Measurements from ENCODE around the gene ATP6V0E1. TPM values are rescaled to one million over a fixed set of nuclear protein-coding genes. Genes with fewer than 3 reads are reported as not detected.

The ATP6V0E1 gene
- total RNA-seq, 1 experiment from 2014 or later = 332 TPM

DNA sequence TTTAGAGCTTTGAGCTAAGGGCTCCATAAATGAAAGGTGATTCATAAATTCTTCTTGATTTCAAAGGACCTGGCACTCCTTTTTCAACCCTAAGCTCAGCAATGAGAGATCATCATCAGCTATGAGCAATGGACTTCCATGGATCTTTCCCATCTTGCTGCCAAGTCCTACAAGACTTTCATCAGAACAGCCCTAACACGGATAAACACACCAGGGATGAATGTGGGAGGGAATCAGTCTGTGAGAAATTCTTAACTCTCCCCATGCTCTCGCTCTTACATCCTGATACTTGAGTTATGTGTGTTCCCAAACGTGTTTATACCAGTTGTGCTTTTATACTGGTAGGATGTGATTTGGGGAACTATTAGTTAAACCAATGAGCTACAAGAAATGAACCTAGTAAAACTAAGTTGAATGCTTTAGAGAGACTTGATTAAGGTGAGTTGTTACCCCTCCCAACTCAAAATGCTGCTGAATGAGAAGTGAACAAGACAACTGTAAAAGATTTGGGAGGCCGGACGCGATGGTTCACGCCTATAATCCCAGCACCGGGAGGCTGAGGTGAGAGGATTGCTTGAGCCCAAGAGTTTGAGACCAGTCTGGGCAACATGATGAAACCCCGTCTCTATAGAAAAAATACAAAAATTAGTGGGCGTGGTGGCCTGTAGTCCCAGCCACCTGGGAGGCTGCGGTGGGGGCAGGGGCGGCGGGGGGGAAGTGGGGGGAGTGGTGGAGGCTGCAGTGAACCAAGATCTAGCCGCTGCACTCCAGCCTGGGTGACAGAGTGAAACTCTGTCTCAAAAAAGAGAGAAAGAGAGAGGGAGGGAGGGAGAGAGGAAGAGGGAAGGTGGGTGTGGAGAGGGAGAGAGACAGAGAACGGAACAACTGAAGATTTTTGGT is 29.5 kb upstream of the ATP6V0E1 start:
- ChIA-PET CTCF (interaction anchor here (0.7 to 1.0 kb wide), 2 partner anchors 23 to 247 kb away, joined by 3 read pairs; no protein-coding TSS in a partner anchor), POLR2A (no interaction called here)
- H3K9me3 ChIP-seq (ENCODE audit: control insufficient read depth, insufficient read depth, low read depth, low read length) = no peaks in the 10 kb centered on the region
- H3K4me1 ChIP-seq (ENCODE audit: control insufficient read depth, insufficient read depth, low read length) = peaks cover 9% of the 10 kb centered on the region; the same call in 1 of the 2 replicates
- no peak overlapping the region for H3K4me3 ChIP-seq (ENCODE audit: low read depth in 2 of 2, low read length in 2 of 2)
- intact Hi-C loops (cut with micrococcal nuclease; ENCODE audit: unreplicated experiment) (loop anchor here (10.0 kb wide), 1 partner anchor 479 kb away; no protein-coding TSS in a partner anchor), in situ Hi-C loops (cut with HindIII; ENCODE audit: low pct_unique_long_range_greater_than_20kb, low sequenced_read_pairs) (no loop called here)
- no peak for ATAC-seq
- H3K27me3 ChIP-seq (ENCODE audit: control insufficient read depth, insufficient read depth, low read length) = no peaks in the 10 kb centered on the region
- H3K36me3 ChIP-seq (ENCODE audit: control insufficient read depth, insufficient read depth, low read length) = no peaks in the 10 kb centered on the region
- BruUV-seq (replicated peaks) = no TSS peak
- no peak for TF ChIP-seq POLR2AphosphoS5 (IDR thresholded peaks at IDR 0.05; ENCODE audit: low read depth, low read length)
- TF ChIP-seq SIN3A (IDR thresholded peaks at IDR 0.05; ENCODE audit: borderline replicate concordance, insufficient read depth, low read depth, low read length) = no peak
- no peak for DNase-seq (ENCODE audit: low read depth, low spot score)
- H3K27ac ChIP-seq (ENCODE audit: low read length) = no peak overlapping the region

DNA sequence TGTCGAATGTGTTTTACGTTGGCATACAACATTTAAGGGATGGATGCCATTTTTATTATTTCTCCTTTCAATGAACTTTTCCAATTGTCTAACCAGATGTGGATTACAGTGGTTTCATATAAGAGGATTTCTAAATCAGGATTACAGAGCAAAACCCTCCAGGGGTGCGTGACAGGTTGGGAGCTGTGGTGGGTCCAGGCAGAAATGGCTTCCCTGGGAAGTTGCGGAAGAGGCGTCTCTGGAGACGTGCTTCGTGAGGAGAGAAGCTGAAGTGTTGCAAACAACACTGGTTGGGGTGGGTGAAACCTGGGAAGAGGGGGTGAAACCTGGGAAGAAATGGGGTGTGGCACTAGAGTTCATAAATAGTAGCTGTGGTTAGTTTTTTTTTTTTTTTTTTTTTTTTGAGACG is 28.8 kb upstream of the ATP6V0E1 start:
- in situ Hi-C loops (cut with HindIII; ENCODE audit: low pct_unique_long_range_greater_than_20kb, low sequenced_read_pairs) = no loop called here
- TF ChIP-seq SIN3A (IDR thresholded peaks at IDR 0.05; ENCODE audit: borderline replicate concordance, insufficient read depth, low read depth, low read length) (no peak), TCF7L2 (IDR thresholded peaks at IDR 0.05; ENCODE audit: low read depth, low read length) (no peak), POLR2AphosphoS5 (IDR thresholded peaks at IDR 0.05; ENCODE audit: low read depth, low read length) (no peak)
- TF ChIP-seq, protein P1, sequence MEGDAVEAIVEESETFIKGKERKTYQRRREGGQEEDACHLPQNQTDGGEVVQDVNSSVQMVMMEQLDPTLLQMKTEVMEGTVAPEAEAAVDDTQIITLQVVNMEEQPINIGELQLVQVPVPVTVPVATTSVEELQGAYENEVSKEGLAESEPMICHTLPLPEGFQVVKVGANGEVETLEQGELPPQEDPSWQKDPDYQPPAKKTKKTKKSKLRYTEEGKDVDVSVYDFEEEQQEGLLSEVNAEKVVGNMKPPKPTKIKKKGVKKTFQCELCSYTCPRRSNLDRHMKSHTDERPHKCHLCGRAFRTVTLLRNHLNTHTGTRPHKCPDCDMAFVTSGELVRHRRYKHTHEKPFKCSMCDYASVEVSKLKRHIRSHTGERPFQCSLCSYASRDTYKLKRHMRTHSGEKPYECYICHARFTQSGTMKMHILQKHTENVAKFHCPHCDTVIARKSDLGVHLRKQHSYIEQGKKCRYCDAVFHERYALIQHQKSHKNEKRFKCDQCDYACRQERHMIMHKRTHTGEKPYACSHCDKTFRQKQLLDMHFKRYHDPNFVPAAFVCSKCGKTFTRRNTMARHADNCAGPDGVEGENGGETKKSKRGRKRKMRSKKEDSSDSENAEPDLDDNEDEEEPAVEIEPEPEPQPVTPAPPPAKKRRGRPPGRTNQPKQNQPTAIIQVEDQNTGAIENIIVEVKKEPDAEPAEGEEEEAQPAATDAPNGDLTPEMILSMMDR (IDR thresholded peaks at IDR 0.05) = no peak
- TF ChIP-seq, protein P2, sequence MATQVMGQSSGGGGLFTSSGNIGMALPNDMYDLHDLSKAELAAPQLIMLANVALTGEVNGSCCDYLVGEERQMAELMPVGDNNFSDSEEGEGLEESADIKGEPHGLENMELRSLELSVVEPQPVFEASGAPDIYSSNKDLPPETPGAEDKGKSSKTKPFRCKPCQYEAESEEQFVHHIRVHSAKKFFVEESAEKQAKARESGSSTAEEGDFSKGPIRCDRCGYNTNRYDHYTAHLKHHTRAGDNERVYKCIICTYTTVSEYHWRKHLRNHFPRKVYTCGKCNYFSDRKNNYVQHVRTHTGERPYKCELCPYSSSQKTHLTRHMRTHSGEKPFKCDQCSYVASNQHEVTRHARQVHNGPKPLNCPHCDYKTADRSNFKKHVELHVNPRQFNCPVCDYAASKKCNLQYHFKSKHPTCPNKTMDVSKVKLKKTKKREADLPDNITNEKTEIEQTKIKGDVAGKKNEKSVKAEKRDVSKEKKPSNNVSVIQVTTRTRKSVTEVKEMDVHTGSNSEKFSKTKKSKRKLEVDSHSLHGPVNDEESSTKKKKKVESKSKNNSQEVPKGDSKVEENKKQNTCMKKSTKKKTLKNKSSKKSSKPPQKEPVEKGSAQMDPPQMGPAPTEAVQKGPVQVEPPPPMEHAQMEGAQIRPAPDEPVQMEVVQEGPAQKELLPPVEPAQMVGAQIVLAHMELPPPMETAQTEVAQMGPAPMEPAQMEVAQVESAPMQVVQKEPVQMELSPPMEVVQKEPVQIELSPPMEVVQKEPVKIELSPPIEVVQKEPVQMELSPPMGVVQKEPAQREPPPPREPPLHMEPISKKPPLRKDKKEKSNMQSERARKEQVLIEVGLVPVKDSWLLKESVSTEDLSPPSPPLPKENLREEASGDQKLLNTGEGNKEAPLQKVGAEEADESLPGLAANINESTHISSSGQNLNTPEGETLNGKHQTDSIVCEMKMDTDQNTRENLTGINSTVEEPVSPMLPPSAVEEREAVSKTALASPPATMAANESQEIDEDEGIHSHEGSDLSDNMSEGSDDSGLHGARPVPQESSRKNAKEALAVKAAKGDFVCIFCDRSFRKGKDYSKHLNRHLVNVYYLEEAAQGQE (IDR thresholded peaks at IDR 0.05; ENCODE audit: insufficient read depth in 1 of 2, low read depth in 2 of 2, low read length in 1 of 2) = no peak
- Histone ChIP-seq H3K27ac (ENCODE audit: low read length) (no peak overlapping the region), H3K27me3 (ENCODE audit: control insufficient read depth, insufficient read depth, low read length) (no peaks in the 10 kb centered on the region), H3K9me3 (ENCODE audit: control insufficient read depth, insufficient read depth, low read depth, low read length) (no peaks in the 10 kb centered on the region), H3K36me3 (ENCODE audit: control insufficient read depth, insufficient read depth, low read length) (no peaks in the 10 kb centered on the region; the same call in 1 of the 2 replicates), H3K4me3 (ENCODE audit: low read depth in 2 of 2, low read length in 2 of 2) (no peak overlapping the region), H3K4me1 (ENCODE audit: control insufficient read depth, insufficient read depth, low read length) (peaks cover 9% of the 10 kb centered on the region; the same call in 1 of the 2 replicates)
- intact Hi-C loops (cut with micrococcal nuclease; ENCODE audit: unreplicated experiment) = loop anchor here (5.0 to 10.0 kb wide), 2 partner anchors 242 to 480 kb away; no protein-coding TSS in a partner anchor
- ATAC-seq (no peak), DNase-seq (ENCODE audit: low read depth, low spot score) (no peak)
- BruUV-seq (replicated peaks) = no TSS peak
- CTCF ChIA-PET = no interaction called here
- POLR2A ChIA-PET = no interaction called here
